WTC11 (cell line): ENCODE results near the gene RPL14. TPM values are rescaled to one million over a fixed set of nuclear protein-coding genes. Genes with fewer than 3 reads are reported as not detected.

Source experiments
- ATAC-seq: fragments of 200-7000 bp; cut with Tn5 transposase; 2 replicates; pipeline ENCODE4 v1.10.0; 2021; ENCODE audit warnings: mild to moderate bottlenecking, moderate library complexity
- CTCF ChIA-PET: fragments of 300-600 bp; sonication (Branson Sonifier 250); formaldehyde crosslinking; loops from one replicate; lab custom pipeline; 2021; ENCODE audit warnings: antibody characterized with exemption; lab: Charles Lee
- POLR2A ChIA-PET: fragments of 350-600 bp; sonication (Branson Sonifier 250); formaldehyde crosslinking; loops from one replicate; lab custom pipeline; 2021; ENCODE audit warnings: antibody characterized with exemption; lab: Charles Lee
- DNase-seq: peaks from one replicate; pipeline ENCODE4 v3.0.0; 2021; ENCODE audit warnings: low spot score
- H3K27ac Mint-ChIP-seq: 2 replicates; pipeline ENCODE4 v1.8.0; 2021; ENCODE audit warnings: mixed read lengths
- H3K27me3 Mint-ChIP-seq: 2 replicates; pipeline ENCODE4 v1.8.0; 2021; ENCODE audit warnings: low read depth, mild to moderate bottlenecking, moderate library complexity, mixed read lengths
- H3K36me3 Mint-ChIP-seq: 2 replicates; pipeline ENCODE4 v1.8.0; 2021; ENCODE audit warnings: mixed read lengths
- H3K4me1 Mint-ChIP-seq: 2 replicates; pipeline ENCODE4 v1.8.0; 2022; ENCODE audit warnings: mixed read lengths
- H3K4me3 Mint-ChIP-seq: 2 replicates; pipeline ENCODE4 v1.8.0; 2021; ENCODE audit warnings: mild to moderate bottlenecking, moderate library complexity, mixed read lengths
- H3K9me3 Mint-ChIP-seq: 2 replicates; pipeline ENCODE4 v1.8.0; 2021; ENCODE audit warnings: mixed read lengths
- GRHL2 ChIP-seq: fragments of 250-450 bp; sonication (Bioruptor Pico); IDR thresholded peaks from 2 replicates; pipeline ENCODE4 v1.8.0; 2022; ENCODE audit warnings: mild to moderate bottlenecking, moderate library complexity; ENCODE audit not compliant: insufficient replicate concordance, severe bottlenecking
- MXD4 ChIP-seq: fragments of 250-450 bp; sonication (Bioruptor Pico); IDR thresholded peaks from 2 replicates; pipeline ENCODE4 v1.8.0; 2021; ENCODE audit warnings: mild to moderate bottlenecking, moderate library complexity, borderline replicate concordance
- PRDM15 ChIP-seq: sonication (generic); formaldehyde crosslinking; IDR thresholded peaks from 2 replicates; pipeline ENCODE4 v1.8.0; 2022; ENCODE audit warnings: missing genetic modification reagents
- RELA ChIP-seq: sonication (generic); formaldehyde crosslinking; IDR thresholded peaks from 2 replicates; pipeline ENCODE4 v1.8.1; 2022; ENCODE audit warnings: missing genetic modification reagents, mild to moderate bottlenecking, borderline replicate concordance
- RORB ChIP-seq: fragments of 250-450 bp; sonication (Bioruptor Pico); IDR thresholded peaks from 2 replicates; pipeline ENCODE4 v1.9.0; 2021; ENCODE audit warnings: mild to moderate bottlenecking
- SMAD3 ChIP-seq: sonication (generic); formaldehyde crosslinking; IDR thresholded peaks from 2 replicates; pipeline ENCODE4 v1.8.0; 2022; ENCODE audit warnings: missing genetic modification reagents, mild to moderate bottlenecking, borderline replicate concordance
- USF1 ChIP-seq: sonication (generic); formaldehyde crosslinking; IDR thresholded peaks from 2 replicates; pipeline ENCODE4 v1.8.0; 2022; ENCODE audit warnings: mild to moderate bottlenecking, missing genetic modification reagents
- ZBTB21 ChIP-seq: sonication (generic); formaldehyde crosslinking; IDR thresholded peaks from 2 replicates; pipeline ENCODE4 v1.8.1; 2023; ENCODE audit warnings: mild to moderate bottlenecking, missing genetic modification reagents, borderline replicate concordance
- ZMAT4 ChIP-seq: fragments of 250-450 bp; sonication (Bioruptor Pico); IDR thresholded peaks from 2 replicates; pipeline ENCODE4 v1.9.0; 2021; ENCODE audit warnings: mild to moderate bottlenecking
- total RNA-seq: library from RNA; stranded (reverse); gene quantifications from 3 replicates; pipeline ENCODE4 v1.2.3, GENCODE V29; 2021

Gene RPL14
- total RNA-seq, 1 experiment from 2014 or later, result 2,816 TPM

GRCh38 chr3:40518067-40518466, 60.9 kb downstream of the RPL14 start:
- no peak for ATAC-seq
- Mint-ChIP-seq H3K27me3 (no peaks in the 10 kb centered on the region), H3K27ac (no peak overlapping the region), H3K4me3 (no peak overlapping the region), H3K36me3 (peaks cover 39% of the 10 kb centered on the region), H3K9me3 (peaks cover 6% of the 10 kb centered on the region), H3K4me1 (no peaks in the 10 kb centered on the region)
- ChIA-PET CTCF (no interaction called here), POLR2A (no interaction called here)
- TF ChIP-seq RELA (CRISPR knock-in tag), result no peak
- no peak for TF ChIP-seq ZMAT4 (CRISPR knock-in tag)
- TF ChIP-seq USF1 (CRISPR knock-in tag), result no peak
- TF ChIP-seq SMAD3 (CRISPR knock-in tag), result no peak
- TF ChIP-seq PRDM15 (CRISPR knock-in tag), result no peak
- no peak for TF ChIP-seq GRHL2 (CRISPR knock-in tag)
- TF ChIP-seq ZBTB21, result no peak
- TF ChIP-seq RORB (CRISPR knock-in tag), result no peak
- no peak for TF ChIP-seq MXD4 (CRISPR knock-in tag)
- no peak for DNase-seq

Other genes starting within 250 kb of the RPL14 start
- 82.0 to 93.2 TPM (median 90.6 TPM) in 3 replicates for gene EIF1B, start 147.6 kb upstream of the RPL14 start, total RNA-seq
- 0.39 to 0.50 TPM (median 0.44 TPM) in 3 replicates for gene ENTPD3, start 70.2 kb upstream of the RPL14 start, total RNA-seq
- gene ZNF619, start 19.8 kb downstream of the RPL14 start, total RNA-seq, result 7.2 to 11.2 TPM (median 9.7 TPM) in 3 replicates
- 15.6 to 19.8 TPM (median 17.2 TPM) in 3 replicates for gene ZNF620, start 48.7 kb downstream of the RPL14 start, total RNA-seq
- gene ZNF621, start 67.6 kb downstream of the RPL14 start, total RNA-seq, result 17.7 to 20.5 TPM (median 20.0 TPM) in 3 replicates